Ectodermal cell (in vitro differentiated cells): ENCODE measurements around the gene SDR9C7.

Experiments used
- H3K27ac ChIP-seq: 2 replicates; pipeline ENCODE4 v1.7.0; 2013; ENCODE audit warnings: mild to moderate bottlenecking, low read depth, low read length; ENCODE audit not compliant: insufficient read depth, poor library complexity, severe bottlenecking
- H3K27me3 ChIP-seq: 2 replicates; pipeline ENCODE4 v1.7.0; 2013; ENCODE audit warnings: mild to moderate bottlenecking, low read length; ENCODE audit not compliant: insufficient read depth, control insufficient read depth, poor library complexity, severe bottlenecking
- H3K36me3 ChIP-seq: one replicate; pipeline ENCODE4 v1.7.0; 2013; ENCODE audit warnings: low read length; ENCODE audit not compliant: control insufficient read depth, insufficient read depth
- H3K4me1 ChIP-seq: one replicate; pipeline ENCODE4 v1.7.0; 2013; ENCODE audit warnings: low read length; ENCODE audit not compliant: control insufficient read depth, insufficient read depth
- H3K4me3 ChIP-seq: 2 replicates; pipeline ENCODE4 v1.7.0; 2013; ENCODE audit warnings: low read depth, low read length, control low read depth; ENCODE audit not compliant: insufficient read depth
- H3K9me3 ChIP-seq: 2 replicates; pipeline ENCODE4 v1.7.0; 2013; ENCODE audit warnings: mild to moderate bottlenecking, low read length, moderate library complexity; ENCODE audit not compliant: control insufficient read depth
- WGBS, 2 experiments: methylation state at CpG; one replicate each; pipeline ENCODE4 v1.1.7; 2013; ENCODE audit warnings: missing lambda C conversion rate in 2 of 2; 5-methylcytosine and 5-hydroxymethylcytosine counted together

Gene SDR9C7

GRCh38 chr12:56878010-56878339 lies 56.2 kb downstream of the SDR9C7 start:
- Histone ChIP-seq H3K27ac (no peak overlapping the region), H3K36me3 (no peaks in the 10 kb centered on the region), H3K4me1 (peaks cover 6% of the 10 kb centered on the region), H3K4me3 (no peak overlapping the region), H3K27me3 (no peaks in the 10 kb centered on the region), H3K9me3 (no peaks in the 10 kb centered on the region)

- Histone ChIP-seq H3K27me3 (no peaks in the 10 kb centered on the region), H3K27ac (no peak overlapping the region), H3K4me1 (peaks cover 6% of the 10 kb centered on the region), H3K4me3 (no peak overlapping the region), H3K9me3 (no peaks in the 10 kb centered on the region), H3K36me3 (no peaks in the 10 kb centered on the region)
- WGBS, 2 experiments: 88 to 91% methylated on average over 1 of the region's 1 CpG
Measured at GRCh38 chr12:56877195-56878009, 56.8 kb downstream of the SDR9C7 start.

GRCh38 chr12:56874821-56875220 lies 59.4 kb downstream of the SDR9C7 start:
- Histone ChIP-seq H3K4me1 (peaks cover 6% of the 10 kb centered on the region), H3K4me3 (no peak overlapping the region), H3K36me3 (no peaks in the 10 kb centered on the region), H3K27ac (no peak overlapping the region), H3K9me3 (no peaks in the 10 kb centered on the region), H3K27me3 (no peaks in the 10 kb centered on the region)
- 57 to 60% methylated on average over 1 of the region's 1 CpG for WGBS, 2 experiments

- Histone ChIP-seq H3K9me3 (no peaks in the 10 kb centered on the region), H3K4me1 (peaks cover 6% of the 10 kb centered on the region), H3K36me3 (no peaks in the 10 kb centered on the region), H3K27me3 (no peaks in the 10 kb centered on the region), H3K4me3 (no peak overlapping the region), H3K27ac (no peak overlapping the region)
- WGBS, 2 experiments: 86% methylated on average over 1 of the region's 1 CpG; no CpG with 5 or more reads in 1 of the 2 experiments
Measured at GRCh38 chr12:56873382-56873781, 60.8 kb downstream of the SDR9C7 start.
